ENCODE results near the gene COLGALT1.
"Not testable (repeated sequence)": the region's sequence is repeated elsewhere in the genome, so short reads cannot be mapped to it uniquely, and the experiment has no call there.

COLGALT1 gene

DNA sequence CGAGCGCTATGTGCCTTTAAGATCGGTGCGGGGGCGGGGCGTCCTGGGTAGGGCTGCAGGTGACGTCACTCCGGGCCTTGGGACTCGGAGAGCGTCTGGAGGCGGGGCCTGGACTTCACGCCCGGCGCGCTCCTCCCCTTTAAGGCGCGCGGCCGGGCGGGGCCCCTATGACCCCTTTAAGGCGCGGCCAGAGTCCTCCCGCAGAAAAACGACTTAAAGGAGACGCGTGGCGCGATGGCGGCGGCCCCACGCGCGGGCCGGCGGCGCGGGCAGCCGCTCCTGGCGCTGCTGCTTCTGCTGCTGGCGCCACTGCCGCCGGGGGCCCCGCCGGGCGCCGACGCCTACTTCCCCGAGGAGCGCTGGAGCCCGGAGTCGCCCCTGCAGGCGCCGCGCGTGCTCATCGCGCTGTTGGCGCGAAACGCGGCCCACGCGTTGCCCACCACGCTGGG is at the start of gene COLGALT1:
Gene COLGALT1, plus strand, starts transcription at position 170 of the 449 bp plus-strand sequence. Its CDS starts 65 bp downstream, at position 235.
- peak; percentile 98 for DNase-seq (ENCODE audit: low spot score)

DNA sequence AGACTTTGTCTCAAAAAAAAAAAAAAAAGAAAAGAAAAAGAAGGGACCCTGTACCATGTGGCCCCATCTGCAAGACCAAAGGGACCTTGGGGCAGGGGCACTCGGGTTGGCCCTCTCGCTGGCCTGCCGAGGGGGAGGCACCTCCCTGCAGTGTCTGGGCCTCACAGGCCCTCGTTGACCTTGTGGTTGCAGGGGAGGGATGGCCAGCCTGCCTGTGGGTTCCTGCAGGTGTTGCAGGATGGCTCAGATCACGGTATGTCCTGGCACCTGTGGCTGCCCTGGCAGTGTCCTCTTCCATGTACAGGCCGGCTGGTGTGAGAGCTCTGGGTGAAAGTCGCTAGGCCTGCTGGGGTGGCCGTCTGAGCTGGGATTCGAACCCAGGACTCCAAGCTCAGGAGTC is 48.7 kb upstream of the COLGALT1 start:
- no peak for DNase-seq (ENCODE audit: low spot score)

DNA sequence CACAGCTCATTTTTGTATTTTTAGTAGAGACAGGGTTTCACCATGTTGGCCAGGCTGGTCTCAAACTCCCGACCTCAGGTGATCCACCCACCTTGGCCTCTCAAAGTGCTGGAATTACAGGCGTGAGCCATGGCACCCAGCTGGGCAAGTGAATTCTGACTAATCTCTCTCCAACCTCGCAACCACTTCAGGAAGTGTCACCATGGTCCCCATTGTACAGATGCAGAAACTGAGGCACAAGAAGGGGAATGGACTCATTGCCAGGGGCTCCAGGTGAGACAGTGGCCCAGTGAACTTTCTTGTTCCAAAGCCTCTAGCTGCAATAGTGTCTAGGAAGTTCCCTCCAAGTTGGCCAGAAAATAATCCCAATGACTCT is 46.9 kb upstream of the COLGALT1 start:
- not testable (repeated sequence) for DNase-seq (ENCODE audit: low spot score)

DNA sequence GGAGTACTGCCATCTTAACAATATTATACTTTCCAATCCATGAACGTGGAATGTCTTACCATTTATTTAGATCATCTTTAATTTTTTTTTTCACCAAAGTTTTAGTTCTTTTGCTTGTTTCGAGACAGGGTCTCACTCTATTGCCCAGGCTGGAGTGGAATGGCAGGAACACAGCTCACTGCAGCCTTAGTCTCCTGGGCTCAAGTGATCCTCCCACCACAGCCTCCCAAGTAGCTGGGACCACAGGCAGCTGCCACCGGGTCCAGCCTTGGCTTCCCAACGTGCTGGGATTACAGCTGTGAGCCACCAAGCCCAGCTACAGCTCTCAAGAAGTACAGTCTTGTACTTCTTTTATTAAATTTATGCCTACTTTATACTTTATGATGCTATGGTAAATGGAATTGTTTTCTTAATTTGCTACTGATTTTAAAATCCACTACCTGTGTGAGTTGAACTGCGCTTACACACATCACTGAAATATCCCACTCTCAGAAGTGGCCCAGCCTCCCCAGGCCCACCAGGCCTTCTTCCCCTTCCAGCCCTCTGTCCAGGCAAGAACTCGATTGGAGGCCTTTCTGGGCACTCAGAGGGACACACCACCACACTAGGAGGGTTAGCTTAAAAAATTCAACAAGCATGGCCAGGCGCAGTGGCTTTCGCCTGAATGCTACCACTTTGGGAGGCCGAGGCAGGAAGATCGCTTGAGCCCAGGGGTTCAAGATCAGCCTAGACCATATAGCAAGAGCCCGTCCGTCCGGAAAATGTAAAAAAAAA is 45.0 kb upstream of the COLGALT1 start:
- no peak for DNase-seq (ENCODE audit: low spot score)

DNA sequence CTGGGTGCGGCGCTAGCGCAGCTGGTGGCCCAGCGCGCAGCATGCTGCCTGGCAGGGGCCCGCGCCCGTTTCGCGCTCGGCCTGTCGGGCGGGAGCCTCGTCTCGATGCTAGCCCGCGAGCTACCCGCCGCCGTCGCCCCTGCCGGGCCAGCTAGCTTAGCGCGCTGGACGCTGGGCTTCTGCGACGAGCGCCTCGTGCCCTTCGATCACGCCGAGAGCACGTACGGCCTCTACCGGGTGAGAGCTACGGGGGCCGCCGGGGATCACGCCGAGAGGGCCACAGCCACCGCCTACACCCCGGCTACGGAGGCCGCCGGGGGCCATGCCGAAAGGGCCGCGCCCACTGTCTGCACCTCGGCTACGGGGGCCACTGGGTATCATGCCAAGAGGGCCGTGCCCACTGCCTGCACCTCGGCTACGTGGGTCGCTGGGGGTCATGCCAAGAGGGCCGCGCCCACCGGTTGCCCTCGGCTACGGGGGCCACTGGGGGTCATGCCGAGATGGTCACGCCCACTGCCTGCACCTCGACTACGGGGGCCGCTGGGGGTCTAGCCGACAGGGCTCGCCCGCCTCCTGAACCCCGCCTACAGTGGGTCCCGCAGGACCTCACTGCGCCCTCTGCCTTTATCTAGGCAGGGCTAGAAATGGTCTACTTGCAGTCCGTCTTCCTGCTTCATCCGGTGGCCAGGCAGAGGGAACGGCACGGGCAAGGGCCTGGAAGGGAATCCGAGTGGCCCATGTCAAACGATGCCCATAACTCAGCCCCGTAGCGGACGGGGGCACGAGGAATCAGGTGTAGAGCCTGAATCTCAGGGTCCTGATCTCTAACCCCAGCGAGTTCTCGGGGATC is 43.5 kb upstream of the COLGALT1 start:
- DNase-seq (ENCODE audit: low spot score): peak; percentile 84

DNA sequence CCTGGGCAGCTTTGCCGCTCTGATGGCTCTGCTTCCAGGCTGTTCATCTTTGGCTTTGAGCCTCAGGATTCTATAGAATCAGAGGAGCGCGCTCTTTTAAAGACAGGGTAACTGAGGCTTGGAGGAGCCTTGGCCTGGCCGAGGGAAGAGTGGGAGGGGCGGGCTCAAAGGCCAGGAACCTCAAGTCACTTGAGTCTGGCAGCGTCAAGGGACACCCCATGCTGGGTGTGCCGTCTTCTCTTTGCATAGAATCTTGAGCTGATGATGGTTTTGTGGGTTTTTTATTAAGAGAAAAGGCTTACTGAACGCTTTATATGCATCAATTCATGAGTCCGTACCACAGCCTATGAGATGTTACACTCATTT is 42.9 kb upstream of the COLGALT1 start:
- no peak for DNase-seq (ENCODE audit: low spot score)

DNA sequence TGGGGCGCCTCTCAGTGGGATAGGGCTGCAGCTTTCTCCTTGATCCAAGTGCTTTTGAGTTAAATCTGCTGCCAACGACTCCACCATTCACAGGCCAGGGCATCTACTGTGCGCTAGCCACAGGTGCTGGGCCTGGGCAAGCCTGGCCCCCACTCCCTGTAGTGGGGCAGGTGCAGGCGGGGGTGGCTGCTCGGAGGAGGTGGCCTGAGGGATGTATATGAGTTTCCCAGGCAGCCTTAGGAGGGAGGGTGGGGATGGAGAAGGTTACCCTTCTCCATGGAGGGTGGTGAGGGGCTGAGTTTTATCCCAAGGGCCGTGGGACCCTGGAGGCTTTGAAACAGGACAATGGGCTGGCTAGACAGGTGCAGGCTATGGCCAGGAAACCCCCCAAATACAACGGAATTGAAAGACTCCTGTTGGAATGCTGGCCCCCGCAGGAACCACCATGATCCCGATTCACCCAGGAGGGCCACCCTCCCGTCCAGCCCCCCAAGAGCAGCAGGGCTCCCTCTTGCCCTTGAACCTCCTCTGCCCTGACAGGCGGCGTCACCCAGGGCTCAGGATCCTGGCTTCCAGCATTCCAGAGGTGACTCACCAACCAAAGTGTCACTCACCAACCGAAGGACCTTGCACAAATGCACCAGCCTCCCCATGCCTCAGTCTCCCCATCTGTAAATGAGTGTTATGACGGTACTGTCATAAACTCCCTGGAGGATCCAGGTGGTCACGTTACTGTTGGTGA is 39.9 kb upstream of the COLGALT1 start:
- no peak for DNase-seq (ENCODE audit: low spot score)

DNA sequence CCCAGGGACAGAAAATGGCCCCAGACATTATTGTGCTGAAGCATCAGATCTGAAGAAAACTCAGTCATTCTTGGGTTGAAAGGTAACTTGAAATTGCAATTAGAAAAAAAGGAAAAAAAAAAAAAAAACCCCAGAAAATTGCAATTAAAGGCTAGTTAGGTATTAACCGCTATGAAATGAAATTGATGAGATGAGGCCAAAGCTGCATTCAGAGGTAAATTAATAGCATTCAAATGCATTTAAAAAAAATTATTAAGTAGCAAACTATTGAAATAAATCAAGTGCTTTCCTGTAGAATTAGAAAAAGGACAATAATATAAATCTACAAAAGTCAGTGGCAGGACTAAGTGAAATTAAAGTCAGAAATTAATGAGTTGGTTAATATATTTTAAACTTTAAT is 37.6 kb upstream of the COLGALT1 start:
- DNase-seq (ENCODE audit: low spot score): no peak

DNA sequence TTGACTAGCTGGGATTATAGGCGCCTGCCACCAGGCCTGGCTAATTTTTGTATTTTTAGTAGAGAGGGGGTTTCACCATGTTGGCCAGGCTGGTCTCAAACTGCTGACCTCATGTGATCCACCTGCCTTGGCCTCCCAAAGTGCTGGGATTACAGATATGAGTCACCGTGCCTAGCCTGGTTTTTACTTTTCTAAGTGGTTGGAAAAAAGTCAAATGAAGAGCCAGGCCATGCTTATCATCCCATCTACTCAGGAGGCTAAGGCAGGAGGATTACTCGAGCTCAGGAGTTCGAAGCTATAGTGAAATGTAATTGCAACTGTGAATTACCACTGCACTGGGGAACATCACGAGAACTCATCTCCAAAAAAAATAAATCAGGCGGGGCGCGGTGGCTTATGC is 36.8 kb upstream of the COLGALT1 start:
- not testable (repeated sequence) for DNase-seq (ENCODE audit: low spot score)

DNA sequence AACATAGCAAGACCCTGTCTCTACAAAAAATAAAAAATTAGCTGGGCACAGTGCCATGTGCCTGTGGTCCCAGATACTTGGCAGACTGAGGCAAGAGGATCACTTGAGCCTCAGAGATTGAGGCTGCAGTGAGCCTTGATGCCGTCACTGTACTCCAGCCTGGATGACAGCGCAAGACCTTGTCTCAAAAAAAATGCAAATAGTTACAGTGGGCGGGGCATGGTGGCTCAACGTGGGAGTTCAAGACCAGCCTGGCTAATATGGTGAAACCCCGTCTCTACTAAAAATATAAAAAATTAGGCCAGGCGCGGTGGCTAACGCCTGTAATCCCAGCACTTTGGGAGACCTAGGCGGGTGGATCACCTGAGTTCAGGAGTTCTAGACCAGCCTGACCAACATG is 35.5 kb upstream of the COLGALT1 start:
- no peak for DNase-seq (ENCODE audit: low spot score)

DNA sequence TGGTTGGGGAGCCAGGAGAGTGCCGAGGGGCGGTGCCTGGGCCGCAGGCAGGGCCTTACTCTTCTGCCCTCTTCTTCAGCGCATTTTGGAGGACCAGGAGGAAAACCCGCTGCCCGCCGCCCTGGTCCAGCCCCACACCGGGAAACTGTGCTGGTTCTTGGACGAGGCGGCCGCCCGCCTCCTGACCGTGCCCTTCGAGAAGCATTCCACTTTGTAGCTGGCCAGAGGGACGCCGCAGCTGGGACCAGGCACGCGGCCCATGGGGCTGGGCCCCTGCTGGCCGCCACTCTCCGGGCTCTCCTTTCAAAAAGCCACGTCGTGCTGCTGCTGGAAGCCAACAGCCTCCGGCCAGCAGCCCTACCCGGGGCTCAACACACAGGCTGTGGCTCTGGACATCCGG is 34.6 kb upstream of the COLGALT1 start:
- no peak for DNase-seq (ENCODE audit: low spot score)

DNA sequence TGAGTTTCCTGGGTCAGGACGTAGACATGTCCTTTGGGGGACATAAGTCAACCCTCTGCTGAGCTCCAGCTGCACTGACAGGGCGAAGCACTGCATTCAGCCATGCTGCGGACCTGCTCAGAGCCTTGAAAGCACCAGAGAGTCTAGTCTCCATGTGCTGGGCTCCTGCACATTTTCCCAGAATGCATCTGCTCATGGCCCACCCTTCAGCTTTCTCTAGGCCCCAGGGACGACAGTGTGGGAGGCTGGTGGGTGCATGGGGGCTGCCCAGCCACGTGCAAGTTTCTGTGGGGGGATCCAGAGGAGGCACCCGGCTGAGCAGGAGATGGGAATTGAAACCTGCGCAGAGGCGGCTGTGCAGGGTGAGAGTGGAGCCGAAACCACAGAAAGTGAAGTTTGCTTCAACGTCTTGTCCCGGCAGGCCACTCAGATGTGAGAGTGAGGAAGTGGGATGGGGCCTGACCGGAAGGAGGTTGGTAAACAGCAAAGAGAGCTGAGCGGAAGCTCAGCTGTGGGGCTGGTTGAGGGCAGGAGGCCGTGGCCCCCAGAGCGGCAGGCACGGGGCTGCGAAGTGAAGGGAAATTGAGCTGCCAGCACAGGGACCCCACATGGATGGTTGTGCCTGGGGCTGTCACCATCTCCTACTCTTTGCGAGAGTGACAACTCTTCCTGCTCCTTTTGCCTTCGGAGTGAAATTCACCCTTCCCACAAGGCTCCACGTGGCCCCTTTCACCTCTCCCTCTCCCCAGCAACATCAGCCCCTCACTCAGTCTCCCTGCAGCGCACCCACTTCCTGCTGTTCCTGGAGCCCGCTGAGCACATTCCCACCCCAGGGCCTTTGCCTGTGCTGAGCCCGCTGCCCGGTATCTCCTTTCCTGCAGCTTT is 32.2 kb upstream of the COLGALT1 start:
- no peak for DNase-seq (ENCODE audit: low spot score)

DNA sequence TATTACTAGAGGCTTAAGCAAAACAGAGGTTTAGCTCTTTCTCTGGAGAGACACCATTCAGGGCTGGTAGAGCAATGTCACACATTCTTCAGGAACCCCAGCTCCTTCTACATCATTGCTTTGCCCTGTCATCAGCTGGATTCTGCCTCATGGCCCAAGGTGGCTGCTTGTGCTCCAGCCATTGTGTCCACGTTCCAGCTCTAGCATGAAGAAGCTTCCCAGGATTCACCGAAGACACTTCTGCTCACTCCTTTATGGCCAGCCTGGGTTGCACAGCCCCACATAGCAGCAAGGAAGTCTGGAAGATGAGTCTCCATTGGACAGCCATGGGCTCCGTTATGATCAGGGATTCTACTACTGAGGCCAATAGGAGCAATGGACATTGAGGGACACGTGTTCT is 30.8 kb upstream of the COLGALT1 start:
- DNase-seq (ENCODE audit: low spot score): no peak

DNA sequence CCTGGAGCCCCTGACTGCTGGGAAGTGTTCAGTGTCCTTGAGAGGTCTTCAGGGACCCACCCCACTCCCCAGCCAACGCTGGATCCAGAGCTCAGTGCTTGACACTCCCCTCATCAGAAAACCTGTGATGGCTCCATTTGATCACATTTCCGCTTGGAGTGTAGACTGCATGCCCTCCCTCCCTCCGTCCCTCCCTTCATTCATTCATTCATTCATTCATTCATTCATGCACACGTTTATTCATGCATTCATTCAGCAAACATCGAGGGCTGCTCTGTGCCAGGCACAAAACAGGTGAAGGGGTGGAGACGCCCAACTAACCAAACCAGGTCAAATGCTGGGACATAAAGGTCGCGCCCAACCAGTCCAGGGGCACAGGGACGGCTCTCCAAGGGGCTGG is 30.3 kb upstream of the COLGALT1 start:
- DNase-seq (ENCODE audit: low spot score): no peak

DNA sequence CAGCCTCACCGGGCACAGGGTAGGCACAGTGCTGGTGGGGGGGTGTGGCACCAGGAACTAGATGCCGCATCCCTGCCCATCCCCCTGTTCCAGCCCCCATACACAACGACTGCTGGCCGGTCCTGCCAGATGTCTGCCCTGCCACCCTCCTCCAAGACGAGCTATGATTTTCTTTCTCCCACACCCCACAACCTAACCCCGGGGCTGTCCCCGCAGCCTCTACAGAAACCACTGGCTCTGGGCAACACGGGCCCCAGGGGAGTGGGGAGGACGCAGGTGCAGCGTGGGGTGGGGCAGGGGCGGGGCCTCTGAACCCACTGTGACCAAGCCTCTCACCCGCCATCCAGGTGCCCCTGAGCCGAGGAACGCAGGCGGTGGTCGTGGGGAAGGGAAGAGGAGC is 28.5 kb upstream of the COLGALT1 start:
- DNase-seq (ENCODE audit: low spot score): no peak

DNA sequence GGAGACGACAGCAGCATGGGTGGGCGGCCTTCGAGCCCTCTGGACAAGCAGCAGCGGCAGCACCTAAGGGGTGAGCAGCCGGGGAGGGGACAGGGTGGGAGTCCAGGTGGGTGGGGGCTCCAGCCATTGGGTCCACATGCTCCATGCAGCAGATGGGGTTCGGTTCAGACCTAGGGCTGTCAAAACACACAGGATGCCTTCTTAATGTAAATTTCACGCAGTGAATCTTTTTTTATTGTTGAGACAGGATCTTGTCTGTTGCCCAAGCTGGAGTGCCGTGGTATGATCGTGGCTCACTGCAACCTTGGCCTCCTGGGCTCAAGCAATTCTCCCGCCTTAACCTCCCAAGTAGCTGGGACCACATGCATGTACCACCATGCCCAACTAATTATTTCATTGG is 28.1 kb upstream of the COLGALT1 start:
- DNase-seq (ENCODE audit: low spot score): no peak

DNA sequence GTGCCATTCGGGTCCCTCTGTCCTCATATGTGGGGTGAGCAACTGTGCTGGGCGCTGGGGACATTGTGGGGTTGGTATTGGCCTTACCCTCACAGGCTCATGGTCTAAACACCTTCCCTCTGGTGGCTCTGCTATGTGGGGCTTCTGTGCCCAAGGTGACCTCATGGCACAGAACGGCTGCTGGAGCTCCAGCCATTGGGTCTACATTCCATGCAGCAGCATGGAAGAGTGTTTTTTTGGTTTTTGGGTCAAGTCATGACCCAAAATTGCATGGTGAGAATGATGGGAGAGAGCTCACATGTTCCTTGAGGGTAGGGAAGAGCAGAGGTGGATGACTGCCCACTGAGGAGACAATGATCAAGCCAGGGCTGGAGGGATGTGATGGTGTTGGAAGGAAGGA is 26.8 kb upstream of the COLGALT1 start:
- DNase-seq (ENCODE audit: low spot score): no peak

DNA sequence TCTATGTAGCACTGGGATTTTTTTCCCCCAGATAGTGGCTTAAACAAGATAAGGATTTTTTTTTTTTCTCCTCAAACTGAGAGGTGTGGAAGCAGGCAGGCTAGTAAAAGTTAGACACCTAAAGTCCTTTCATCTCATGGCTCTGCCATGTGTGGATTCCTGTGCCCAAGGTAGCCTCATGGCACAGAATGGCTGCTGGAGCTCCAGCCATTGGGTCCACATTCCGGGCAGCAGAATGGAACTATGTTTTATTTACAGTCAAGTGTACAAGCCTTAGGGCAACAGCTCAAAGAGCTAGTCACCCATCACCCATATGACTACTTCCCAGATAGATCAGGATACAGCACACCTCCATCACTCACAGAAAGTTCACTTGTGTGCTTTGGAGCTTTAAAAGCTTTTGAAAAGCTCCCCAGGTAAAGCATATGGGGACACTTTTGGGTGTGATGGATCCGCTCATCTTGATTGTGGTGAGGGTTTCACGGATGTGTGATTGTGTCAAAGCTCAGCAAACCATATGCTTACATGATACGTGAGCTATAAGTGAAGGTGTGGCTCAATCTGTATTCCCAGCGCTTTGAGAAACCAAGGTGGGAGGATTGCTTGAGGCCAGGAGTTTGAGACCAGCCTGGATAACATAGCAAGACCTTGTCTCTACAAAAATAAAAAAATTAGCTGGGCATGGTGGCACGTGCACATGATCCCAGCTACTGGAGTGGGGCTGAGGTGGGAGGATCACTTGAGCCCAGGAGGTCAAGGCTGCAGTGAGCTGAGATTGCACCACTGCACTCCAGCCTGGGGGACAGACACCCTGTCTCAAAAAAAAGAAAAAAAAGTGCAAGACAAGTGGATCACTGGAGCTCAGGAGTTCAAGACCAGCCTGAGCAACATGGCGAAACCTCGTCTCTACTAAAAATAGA is 25.9 kb upstream of the COLGALT1 start:
- DNase-seq (ENCODE audit: low spot score): no peak

DNA sequence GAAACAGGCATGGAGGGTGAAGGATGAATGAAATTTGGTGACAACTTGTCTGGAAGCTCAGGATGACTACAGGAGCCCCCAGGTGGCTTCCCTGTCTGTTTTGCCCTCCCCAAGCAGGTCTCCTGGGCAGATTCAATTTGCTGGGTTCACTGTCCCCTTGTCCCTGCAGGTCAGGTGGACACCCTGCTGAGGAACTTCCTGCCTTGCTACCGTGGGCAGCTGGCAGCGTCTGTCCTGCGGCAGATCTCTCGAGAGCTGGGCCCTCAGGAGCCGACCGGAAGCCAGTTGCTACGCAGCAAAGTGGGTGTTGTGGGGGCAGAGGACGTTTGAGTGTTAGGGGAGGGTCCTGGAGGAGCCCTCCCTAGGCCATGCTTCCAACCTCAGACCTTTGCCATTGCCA is 24.9 kb upstream of the COLGALT1 start:
- DNase-seq (ENCODE audit: low spot score): no peak

DNA sequence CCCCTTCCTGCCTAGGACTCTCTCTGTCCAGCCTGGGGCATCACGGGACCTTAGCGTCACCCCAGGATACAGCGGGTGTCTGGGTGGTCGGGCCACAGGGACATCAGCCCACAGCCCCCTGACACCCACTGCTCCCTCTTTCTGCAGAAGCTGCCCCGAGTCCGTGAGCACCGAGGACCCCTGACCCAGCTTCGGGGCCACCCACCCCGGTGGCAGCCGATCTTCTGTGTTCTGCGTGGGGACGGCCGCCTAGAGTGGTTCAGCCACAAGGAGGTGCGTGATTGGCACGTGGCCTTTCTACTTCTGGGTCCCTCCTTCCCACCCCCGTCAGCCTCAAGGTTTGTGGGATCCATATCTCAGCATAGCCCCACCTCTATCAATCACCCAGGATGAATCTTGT is 23.3 kb upstream of the COLGALT1 start:
- no peak for DNase-seq (ENCODE audit: low spot score)

DNA sequence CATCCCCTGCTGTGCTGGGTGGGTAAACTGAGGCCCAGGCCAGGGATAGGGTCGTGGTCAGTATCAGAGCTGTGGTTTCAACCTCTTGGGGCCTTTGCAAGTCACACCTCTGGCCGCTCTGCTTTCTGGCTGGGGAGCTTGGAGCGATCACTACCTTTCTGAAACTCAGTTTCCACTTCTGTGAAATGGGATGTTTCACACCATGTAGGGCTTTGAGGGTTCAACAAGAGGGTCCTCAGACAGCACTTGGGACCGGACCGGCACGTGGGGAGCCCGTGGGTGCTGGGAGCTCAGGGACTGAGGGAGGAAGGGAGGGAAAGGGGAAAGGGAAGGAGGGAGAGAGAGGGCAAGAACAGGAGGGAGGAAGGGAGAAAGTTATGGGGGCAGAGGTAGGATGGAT is 22.9 kb upstream of the COLGALT1 start:
- no peak for DNase-seq (ENCODE audit: low spot score)
